Activated CD8-positive, alpha-beta T cell treated with anti-CD3 and anti-CD28 coated beads, Interleukin-2, amount 10 ng/mL, durations not matched to agents 7 days and 5 days (primary cell): ENCODE measurements around the gene DSCAML1. TPM values are rescaled to one million over a fixed set of nuclear protein-coding genes. Genes with fewer than 3 reads are reported as not detected.

Experiments
- ATAC-seq: fragments of 150-1000 bp; cut with Tn5 transposase; one replicate; pipeline ENCODE4 v1.10.0; 2021; ENCODE audit warnings: moderate library complexity
- CTCF ChIA-PET: fragments of 350-600 bp; sonication (Branson Sonifier 250); formaldehyde crosslinking; loops from one replicate; lab custom pipeline; 2021; ENCODE audit warnings: antibody characterized with exemption; lab: Charles Lee
- POLR2A ChIA-PET: fragments of 350-600 bp; sonication (Branson Sonifier 250); formaldehyde crosslinking; loops from one replicate; lab custom pipeline; 2021; ENCODE audit warnings: antibody characterized with exemption; lab: Charles Lee
- DNase-seq: peaks from one replicate; pipeline ENCODE4 v3.0.0-alpha.2; 2020
- H3K27ac Mint-ChIP-seq: one replicate; pipeline ENCODE4 v1.8.0; 2021; ENCODE audit warnings: mild to moderate bottlenecking, mixed read lengths
- H3K27me3 Mint-ChIP-seq: one replicate; pipeline ENCODE4 v1.8.0; 2021; ENCODE audit warnings: low read depth, mixed read lengths
- H3K36me3 Mint-ChIP-seq: one replicate; pipeline ENCODE4 v1.8.0; 2021; ENCODE audit warnings: low read depth, mixed read lengths
- H3K4me1 Mint-ChIP-seq: one replicate; pipeline ENCODE4 v1.8.0; 2021; ENCODE audit warnings: low read depth, mixed read lengths
- H3K4me3 Mint-ChIP-seq: one replicate; pipeline ENCODE4 v1.8.0; 2021; ENCODE audit warnings: mild to moderate bottlenecking, mixed read lengths
- H3K9me3 Mint-ChIP-seq: one replicate; pipeline ENCODE4 v1.8.0; 2022; ENCODE audit warnings: mixed read lengths; ENCODE audit not compliant: insufficient read depth
- total RNA-seq, 2 experiments: library from RNA; stranded (reverse); gene quantifications; one replicate each; pipeline ENCODE4 v1.2.3, GENCODE V29; 2021

The DSCAML1 gene
- total RNA-seq, 2 experiments from 2014 or later, result 0.16 to 0.37 TPM

- Mint-ChIP-seq H3K27ac (no peak overlapping the region), H3K27me3 (peaks cover 4% of the 10 kb centered on the region), H3K9me3 (no peaks in the 10 kb centered on the region), H3K4me1 (no peaks in the 10 kb centered on the region), H3K4me3 (no peak overlapping the region), H3K36me3 (no peaks in the 10 kb centered on the region)
- CTCF ChIA-PET, result no interaction called here
- DNase-seq (no peak), ATAC-seq (no peak)
- POLR2A ChIA-PET, result no interaction called here
Observed at GRCh38 chr11:117524468-117525183, 272.4 kb downstream of the DSCAML1 start.

DNA sequence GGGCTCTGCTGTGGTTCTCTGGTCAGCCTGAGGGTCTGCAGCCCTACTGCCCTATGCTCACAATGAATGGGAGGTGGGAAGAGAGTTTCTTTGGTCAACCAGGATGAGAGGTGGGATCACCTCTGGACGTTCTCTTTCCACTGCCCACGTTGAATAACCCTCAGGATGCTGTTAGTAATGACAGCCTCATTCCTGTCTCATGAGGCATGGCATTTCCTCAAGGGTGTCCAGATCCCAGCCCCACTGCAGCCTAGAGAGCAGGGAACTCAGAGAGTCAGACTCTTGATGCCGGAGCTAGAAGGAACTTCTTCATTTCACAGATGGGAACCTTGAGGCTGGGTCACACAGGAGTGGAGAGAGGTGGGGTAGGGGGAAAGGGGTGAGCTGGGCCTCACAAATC is 273.3 kb downstream of the DSCAML1 start:
- Mint-ChIP-seq H3K4me3 (no peak overlapping the region), H3K27ac (no peak overlapping the region), H3K27me3 (peaks cover 4% of the 10 kb centered on the region), H3K9me3 (no peaks in the 10 kb centered on the region), H3K36me3 (no peaks in the 10 kb centered on the region), H3K4me1 (no peaks in the 10 kb centered on the region)
- ChIA-PET POLR2A (interaction anchor here (0.6 kb wide), 2 partner anchors 21 to 127 kb away, joined by 3 read pairs; no protein-coding TSS in a partner anchor), CTCF (no interaction called here)
- no peak for DNase-seq
- ATAC-seq, result no peak

DNA sequence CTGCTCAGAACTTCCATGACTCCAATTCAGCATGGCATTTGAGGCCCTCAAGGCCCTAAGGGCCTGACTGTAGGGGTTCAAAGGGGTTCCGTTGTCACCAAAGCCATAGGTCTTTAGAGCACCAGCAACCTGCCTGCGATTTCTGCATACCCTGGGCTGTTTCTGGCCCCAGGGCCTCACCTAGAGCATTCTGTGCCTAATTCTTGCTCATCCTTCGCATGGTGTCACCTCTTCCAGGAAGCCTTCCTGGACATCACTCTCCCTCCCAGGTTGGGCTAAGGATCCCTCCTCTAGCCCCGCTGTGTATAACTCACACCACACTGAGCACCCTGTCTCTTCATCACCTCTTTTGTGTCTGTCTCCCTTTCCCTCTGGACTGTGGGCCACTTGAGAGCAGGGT is 275.0 kb downstream of the DSCAML1 start:
- ChIA-PET POLR2A (interaction anchor here (0.7 kb wide), 1 partner anchor 58 kb away, joined by 3 read pairs; no protein-coding TSS in a partner anchor), CTCF (no interaction called here)
- H3K4me1 Mint-ChIP-seq, result no peaks in the 10 kb centered on the region
- no peaks in the 10 kb centered on the region for H3K36me3 Mint-ChIP-seq
- no peak overlapping the region for H3K27ac Mint-ChIP-seq
- DNase-seq (no peak), ATAC-seq (no peak)
- H3K4me3 Mint-ChIP-seq, result no peak overlapping the region
- no peaks in the 10 kb centered on the region for H3K9me3 Mint-ChIP-seq
- no peaks in the 10 kb centered on the region for H3K27me3 Mint-ChIP-seq

- no peak overlapping the region for H3K27ac Mint-ChIP-seq
Observed at GRCh38 chr11:117520966-117521365, 276.1 kb downstream of the DSCAML1 start.

GRCh38 chr11:117520201-117520600 is 276.8 kb downstream of the DSCAML1 start:
- CTCF ChIA-PET, result no interaction called here

More at GRCh38 chr11:117520966-117521365, 276.1 kb downstream of the DSCAML1 start:
- ATAC-seq (no peak), DNase-seq (no peak)
- H3K36me3 Mint-ChIP-seq, result no peaks in the 10 kb centered on the region
- POLR2A ChIA-PET, result no interaction called here
- H3K4me3 Mint-ChIP-seq, result no peak overlapping the region
- no peaks in the 10 kb centered on the region for H3K27me3 Mint-ChIP-seq
- no peaks in the 10 kb centered on the region for H3K4me1 Mint-ChIP-seq
- CTCF ChIA-PET, result no interaction called here
- H3K9me3 Mint-ChIP-seq, result no peaks in the 10 kb centered on the region

DNA sequence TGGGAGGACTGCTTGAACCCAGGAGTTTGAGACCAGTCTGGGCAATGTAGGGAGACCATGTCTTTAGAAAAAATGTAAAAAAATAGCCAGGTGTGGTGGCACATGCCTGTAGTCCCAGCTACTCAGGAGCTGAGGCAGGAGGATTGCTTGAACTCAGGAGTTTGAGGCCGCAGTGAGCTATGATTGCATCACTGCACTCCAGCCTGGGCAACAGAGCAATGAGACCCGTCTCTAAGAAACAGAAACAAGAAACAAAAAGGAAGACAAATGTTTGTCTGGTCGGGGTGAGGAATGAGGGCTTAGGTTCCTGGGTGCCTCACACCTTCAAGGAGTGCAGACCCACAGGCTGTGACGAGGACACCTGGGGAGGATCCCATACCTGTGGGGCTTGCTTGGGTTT is 277.4 kb downstream of the DSCAML1 start:
- CTCF ChIA-PET, result no interaction called here
- no peaks in the 10 kb centered on the region for H3K9me3 Mint-ChIP-seq
- DNase-seq, result no peak
- no peaks in the 10 kb centered on the region for H3K36me3 Mint-ChIP-seq
- no peak overlapping the region for H3K27ac Mint-ChIP-seq
- no peak overlapping the region for H3K4me3 Mint-ChIP-seq
- ATAC-seq, result no peak
- H3K27me3 Mint-ChIP-seq, result no peaks in the 10 kb centered on the region
- POLR2A ChIA-PET, result no interaction called here
- H3K4me1 Mint-ChIP-seq, result no peaks in the 10 kb centered on the region

More at GRCh38 chr11:117520201-117520600, 276.8 kb downstream of the DSCAML1 start:
- H3K9me3 Mint-ChIP-seq, result no peaks in the 10 kb centered on the region
- H3K4me1 Mint-ChIP-seq, result no peaks in the 10 kb centered on the region
- no peak overlapping the region for H3K27ac Mint-ChIP-seq
- no peak for DNase-seq
- ATAC-seq, result no peak
- POLR2A ChIA-PET, result no interaction called here
- no peaks in the 10 kb centered on the region for H3K36me3 Mint-ChIP-seq
- no peak overlapping the region for H3K4me3 Mint-ChIP-seq
- no peaks in the 10 kb centered on the region for H3K27me3 Mint-ChIP-seq

GRCh38 chr11:117519170-117519569 is 277.8 kb downstream of the DSCAML1 start:
- Mint-ChIP-seq H3K27me3 (no peaks in the 10 kb centered on the region), H3K9me3 (no peaks in the 10 kb centered on the region), H3K27ac (no peak overlapping the region), H3K4me3 (no peak overlapping the region), H3K36me3 (no peaks in the 10 kb centered on the region), H3K4me1 (no peaks in the 10 kb centered on the region)
- ChIA-PET CTCF (no interaction called here), POLR2A (no interaction called here)
- no peak for ATAC-seq
- DNase-seq, result no peak

GRCh38 chr11:117518455-117518854 is 278.6 kb downstream of the DSCAML1 start:
- CTCF ChIA-PET, result no interaction called here
- POLR2A ChIA-PET, result no interaction called here
- no peak overlapping the region for H3K27ac Mint-ChIP-seq
- H3K4me1 Mint-ChIP-seq, result no peaks in the 10 kb centered on the region
- no peak overlapping the region for H3K4me3 Mint-ChIP-seq
- no peak for ATAC-seq
- H3K36me3 Mint-ChIP-seq, result no peaks in the 10 kb centered on the region
- H3K9me3 Mint-ChIP-seq, result no peaks in the 10 kb centered on the region
- H3K27me3 Mint-ChIP-seq, result no peaks in the 10 kb centered on the region
- no peak for DNase-seq

DNA sequence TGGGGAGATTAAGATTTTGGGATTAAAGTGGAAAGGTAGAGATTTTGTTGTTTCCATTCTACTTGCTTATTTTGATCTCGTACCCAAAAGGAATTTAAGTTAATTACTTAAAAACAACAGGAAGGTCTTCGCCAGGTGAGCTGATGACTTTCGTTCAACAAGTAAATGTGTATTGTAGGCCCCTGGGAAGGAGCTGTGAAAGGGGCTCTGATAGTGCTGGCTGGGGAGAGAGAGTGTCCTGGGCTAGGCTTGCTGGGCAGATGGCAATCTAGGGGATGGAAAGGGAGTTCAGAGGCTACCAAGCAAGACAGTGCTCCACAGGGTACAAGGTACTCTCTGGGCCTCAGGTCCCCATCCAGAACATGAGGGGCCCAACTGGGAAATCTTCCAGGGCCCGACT is 279.9 kb downstream of the DSCAML1 start:
- Mint-ChIP-seq H3K4me3 (no peak overlapping the region), H3K9me3 (no peaks in the 10 kb centered on the region), H3K27ac (no peak overlapping the region), H3K36me3 (no peaks in the 10 kb centered on the region), H3K4me1 (no peaks in the 10 kb centered on the region), H3K27me3 (no peaks in the 10 kb centered on the region)
- ATAC-seq (no peak), DNase-seq (no peak)
- POLR2A ChIA-PET, result no interaction called here
- CTCF ChIA-PET, result no interaction called here

- DNase-seq (no peak), ATAC-seq (no peak)
- no peak overlapping the region for H3K4me3 Mint-ChIP-seq
- H3K27me3 Mint-ChIP-seq, result no peaks in the 10 kb centered on the region
- H3K27ac Mint-ChIP-seq, result no peak overlapping the region
- ChIA-PET CTCF (no interaction called here), POLR2A (no interaction called here)
- H3K36me3 Mint-ChIP-seq, result no peaks in the 10 kb centered on the region
- H3K4me1 Mint-ChIP-seq, result no peaks in the 10 kb centered on the region
- H3K9me3 Mint-ChIP-seq, result no peaks in the 10 kb centered on the region
Observed at GRCh38 chr11:117515892-117516787, 280.9 kb downstream of the DSCAML1 start.

DNA sequence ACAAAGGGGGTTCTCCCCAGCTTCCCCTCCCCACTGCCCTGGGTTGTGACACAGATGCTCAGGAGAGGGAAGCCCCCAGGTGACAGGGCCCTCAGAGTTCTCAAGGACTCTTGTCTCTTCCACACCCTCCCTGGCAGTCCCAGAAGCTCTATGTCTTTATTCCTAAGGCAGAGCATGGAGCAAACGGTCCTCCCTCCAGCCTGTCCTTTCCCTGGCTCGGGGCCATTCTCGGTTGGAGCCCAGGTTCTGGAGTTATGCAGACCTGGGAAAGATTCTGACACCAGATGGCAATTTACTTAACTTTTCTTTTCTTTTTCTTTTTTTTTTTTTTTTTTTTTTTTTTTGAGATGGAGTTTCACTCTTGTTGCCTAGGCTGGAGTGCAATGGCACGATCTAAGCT is 282.8 kb downstream of the DSCAML1 start:
- CTCF ChIA-PET, result no interaction called here
- no peaks in the 10 kb centered on the region for H3K27me3 Mint-ChIP-seq
- H3K9me3 Mint-ChIP-seq, result no peaks in the 10 kb centered on the region
- no peak for ATAC-seq
- H3K36me3 Mint-ChIP-seq, result no peaks in the 10 kb centered on the region
- DNase-seq, result no peak
- no peak overlapping the region for H3K4me3 Mint-ChIP-seq
- POLR2A ChIA-PET, result no interaction called here
- no peaks in the 10 kb centered on the region for H3K4me1 Mint-ChIP-seq
- H3K27ac Mint-ChIP-seq, result no peak overlapping the region

GRCh38 chr11:117513666-117514065 is 283.4 kb downstream of the DSCAML1 start:
- DNase-seq (no peak), ATAC-seq (no peak)
- POLR2A ChIA-PET, result interaction anchor here (0.6 kb wide), 1 partner anchor 85 kb away, joined by 3 read pairs; no protein-coding TSS in a partner anchor
- CTCF ChIA-PET, result no interaction called here
- Mint-ChIP-seq H3K4me1 (no peaks in the 10 kb centered on the region), H3K27me3 (no peaks in the 10 kb centered on the region), H3K9me3 (no peaks in the 10 kb centered on the region), H3K4me3 (no peak overlapping the region), H3K36me3 (no peaks in the 10 kb centered on the region), H3K27ac (no peak overlapping the region)
